Measurements from ENCODE around the gene STK25.

GRCh38 chr2:241553512-241553830, 45.1 kb upstream of the STK25 start:
- TF ChIP-seq ZBTB21 (tag by site-specific recombination; IDR thresholded peaks at IDR 0.05) (no peak), TSHZ1 (tag by site-specific recombination; IDR thresholded peaks at IDR 0.05; ENCODE audit: borderline replicate concordance) (no peak), ZNF518A (tag by site-specific recombination; conservative IDR thresholded peaks at IDR 0.05; ENCODE audit: low read depth) (no peak), SALL2 (tag by site-specific recombination; IDR thresholded peaks at IDR 0.05; ENCODE audit: borderline replicate concordance) (no peak), ZNF704 (tag by site-specific recombination; IDR thresholded peaks at IDR 0.05) (no peak), SETDB1 (IDR thresholded peaks at IDR 0.05; ENCODE audit: insufficient read length, low read length) (no peak), CTCF (tag by site-specific recombination; IDR thresholded peaks at IDR 0.05) (no peak), PBX3 (CRISPR knock-in tag; IDR thresholded peaks at IDR 0.05) (no peak), ZNF214 (tag by site-specific recombination; IDR thresholded peaks at IDR 0.05; ENCODE audit: borderline replicate concordance) (no peak), ZNF138 (tag by site-specific recombination; IDR thresholded peaks at IDR 0.05; ENCODE audit: borderline replicate concordance) (no peak), BCL11A (tag by site-specific recombination; IDR thresholded peaks at IDR 0.05; ENCODE audit: low read depth) (no peak), ZNF707 (tag by site-specific recombination; IDR thresholded peaks at IDR 0.05) (no peak), REST (tag by site-specific recombination; IDR thresholded peaks at IDR 0.05) (no peak), ZNF2 (tag by site-specific recombination; IDR thresholded peaks at IDR 0.05) (no peak)
